Keratinocyte (primary cell): ENCODE data around the gene NUTF2. TPM values are rescaled to one million over a fixed set of nuclear protein-coding genes. Genes with fewer than 3 reads are reported as not detected.

Experiments
- DNase-seq: peaks from one replicate; pipeline ENCODE4 v3.0.0-alpha.2; 2011; ENCODE audit warnings: low read depth, missing footprints, low spot score
- FAIRE-seq: peaks from 2 replicates; lab custom pipeline; 2011; peaks lifted over from hg19 to GRCh38; lab: Jason Lieb, UNC
- H2AFZ ChIP-seq: 2 replicates; pipeline ENCODE4 v1.6.0; 2012; ENCODE audit warnings: low read length, control low read depth, inconsistent platforms; ENCODE audit not compliant: control insufficient read depth
- H3K27ac ChIP-seq: 2 replicates; pipeline ENCODE4 v1.5.1; 2011; ENCODE audit warnings: low read length; ENCODE audit not compliant: control insufficient read depth, insufficient read depth
- H3K27me3 ChIP-seq: 3 replicates; pipeline ENCODE4 v1.6.0; 2011; ENCODE audit warnings: low read length; ENCODE audit not compliant: control insufficient read depth, insufficient read depth; ENCODE audit errors: extremely low read depth
- H3K36me3 ChIP-seq, 2 experiments: 2 replicates in 1 of 2; 3 replicates in 1 of 2; pipeline ENCODE4 v1.5.1; 2011; ENCODE audit warnings: low read length in 2 of 2, mild to moderate bottlenecking in 1 of 2; ENCODE audit not compliant: control insufficient read depth in 2 of 2, insufficient read depth in 2 of 2; ENCODE audit errors: extremely low read depth in 1 of 2
- H3K4me1 ChIP-seq: 3 replicates; pipeline ENCODE4 v1.5.1; 2011; ENCODE audit warnings: low read length; ENCODE audit not compliant: control insufficient read depth, insufficient read depth; ENCODE audit errors: extremely low read depth
- H3K4me2 ChIP-seq: 3 replicates; pipeline ENCODE4 v1.6.0; 2011; ENCODE audit warnings: low read depth, low read length; ENCODE audit not compliant: control insufficient read depth, insufficient read depth; ENCODE audit errors: extremely low read depth
- H3K4me3 ChIP-seq, 3 experiments: fragments of 200-600 bp in 1 of 3; sonication (generic) in 1 of 3; 2 replicates in 2 of 3; 3 replicates in 1 of 3; pipeline ENCODE4 v1.5.1; 2011 to 2016; ENCODE audit warnings: low read length in 3 of 3, mild to moderate bottlenecking in 3 of 3, control low read depth in 2 of 3, inconsistent platforms in 1 of 3, low read depth in 1 of 3, mixed read lengths in 1 of 3, mixed run types in 1 of 3, moderate library complexity in 1 of 3; ENCODE audit not compliant: control insufficient read depth in 2 of 3, insufficient read depth in 2 of 3; ENCODE audit errors: extremely low read depth in 1 of 3
- H3K79me2 ChIP-seq: 2 replicates; pipeline ENCODE4 v1.6.0; 2012; ENCODE audit warnings: low read length; ENCODE audit not compliant: control insufficient read depth, insufficient read depth
- H3K9ac ChIP-seq: 3 replicates; pipeline ENCODE4 v1.6.0; 2011; ENCODE audit warnings: low read length; ENCODE audit not compliant: control insufficient read depth, insufficient read depth; ENCODE audit errors: extremely low read depth
- H3K9me1 ChIP-seq: 3 replicates; pipeline ENCODE4 v1.6.0; 2011; ENCODE audit warnings: low read length; ENCODE audit not compliant: control insufficient read depth, insufficient read depth; ENCODE audit errors: extremely low read depth
- H3K9me3 ChIP-seq: 2 replicates; pipeline ENCODE4 v1.5.1; 2012; ENCODE audit warnings: low read depth, low read length; ENCODE audit not compliant: control insufficient read depth
- H4K20me1 ChIP-seq: 3 replicates; pipeline ENCODE4 v1.6.0; 2011; ENCODE audit warnings: low read length; ENCODE audit not compliant: control insufficient read depth, insufficient read depth; ENCODE audit errors: extremely low read depth
- CTCF ChIP-seq, 3 experiments: IDR thresholded peaks in 1 of 3; conservative IDR thresholded peaks in 1 of 3; optimal IDR thresholded peaks in 1 of 3; 2 replicates in 2 of 3; 3 replicates in 1 of 3; pipeline versions ENCODE3 to v1.5.1; 2011; ENCODE audit warnings: low read length in 3 of 3, mild to moderate bottlenecking in 3 of 3, moderate library complexity in 2 of 3, control low read depth in 1 of 3, inconsistent platforms in 1 of 3; ENCODE audit not compliant: insufficient read depth in 2 of 3; ENCODE audit errors: extremely low read depth in 1 of 3
- EZH2 ChIP-seq: IDR thresholded peaks from one replicate; pipeline ENCODE4 v1.6.1; 2012; ENCODE audit warnings: inconsistent platforms, mild to moderate bottlenecking, low read length, moderate library complexity
- dilution Hi-C: fragments of 300-500 bp; cut with MboI; formaldehyde crosslinking; loops from one replicate; pipeline ENCODE4 v1.7.0; 2020; ENCODE audit warnings: low sequenced_read_pairs; ENCODE audit not compliant: extremely low pct_ligation_motif_present
- polyA plus RNA-seq, 5 experiments: library from polyadenylated mRNA; depleted of rRNA in 3 of 5; stranded (reverse) in 3 of 5; stranded (forward) in 1 of 5; unstranded in 1 of 5; fragments of >200 nt; gene quantifications; 1 replicate in 1 of 5; 2 replicates in 3 of 5; 3 replicates in 1 of 5; pipeline versions ENCODE4 v1.2.1 to v1.2.3, GENCODE V29; 2011 to 2012; ENCODE audit warnings: missing spikeins in 2 of 5, low read depth in 1 of 5, low replicate concordance in 1 of 5

Gene NUTF2
- polyA plus RNA-seq, 1 donor (not counting 4 experiments of a cell fraction or from before 2014, with no cell fraction given), result 189 TPM

GRCh38 chr16:67879462-67879861 is 32.7 kb downstream of the NUTF2 start:
- no peaks in the 10 kb centered on the region for H3K9me1 ChIP-seq
- no peak for DNase-seq
- TF ChIP-seq CTCF (optimal IDR thresholded peaks at IDR 0.05 in 1 of 3, IDR thresholded peaks at IDR 0.05 in 1 of 3, conservative IDR thresholded peaks at IDR 0.05 in 1 of 3; ENCODE audit: extremely low read depth in 1 of 3, insufficient read depth in 2 of 3, low read length in 3 of 3), result no peak
- TF ChIP-seq EZH2, result no peak
- H3K27ac ChIP-seq, result no peak overlapping the region
- peaks cover 2% of the 10 kb centered on the region for H3K4me1 ChIP-seq
- peaks cover 15% of the 10 kb centered on the region for H3K79me2 ChIP-seq
- peaks cover 14% of the 10 kb centered on the region for H4K20me1 ChIP-seq
- no peak overlapping the region for H2AFZ ChIP-seq
- no peaks in the 10 kb centered on the region for H3K9me3 ChIP-seq
- H3K4me2 ChIP-seq, result no peak overlapping the region
- no peak overlapping the region for H3K9ac ChIP-seq
- dilution Hi-C loops, result no loop called here
- no peaks in the 10 kb centered on the region for H3K27me3 ChIP-seq
- H3K36me3 ChIP-seq, result peaks cover 61 to 66% of the 10 kb centered on the region in 2 experiments
- no peak for FAIRE-seq
- H3K4me3 ChIP-seq, result no peak overlapping the region

- no peak for FAIRE-seq
- H4K20me1 ChIP-seq, result peaks cover 15% of the 10 kb centered on the region
These were observed 33.2 kb downstream of the NUTF2 start for GRCh38 chr16:67879936-67880335.

More at GRCh38 chr16:67879936-67880335, 33.2 kb downstream of the NUTF2 start:
- Histone ChIP-seq H3K4me2 (no peak overlapping the region), H3K27me3 (no peaks in the 10 kb centered on the region), H3K9ac (no peak overlapping the region), H3K36me3 (peaks cover 61 to 66% of the 10 kb centered on the region in 2 experiments), H3K9me1 (no peaks in the 10 kb centered on the region), H3K4me1 (peaks cover 3% of the 10 kb centered on the region), H2AFZ (no peak overlapping the region), H3K79me2 (peaks cover 10% of the 10 kb centered on the region), H3K27ac (no peak overlapping the region), H3K4me3 (no peak overlapping the region), H3K9me3 (no peaks in the 10 kb centered on the region)
- dilution Hi-C loops, result no loop called here
- TF ChIP-seq EZH2 (no peak), CTCF (optimal IDR thresholded peaks at IDR 0.05 in 1 of 3, IDR thresholded peaks at IDR 0.05 in 1 of 3, conservative IDR thresholded peaks at IDR 0.05 in 1 of 3; ENCODE audit: extremely low read depth in 1 of 3, insufficient read depth in 2 of 3, low read length in 3 of 3) (no peak)
- DNase-seq, result no peak
